ENCODE results near the gene MEIS1. TPM values are rescaled to one million over a fixed set of nuclear protein-coding genes. Genes with fewer than 3 reads are reported as not detected.
A peak's percentile ranks its signal among the peaks of the same experiment; 100 is the strongest.

Gene MEIS1
- total and polyA plus RNA-seq, 2 donors (not counting 1 experiment from before 2014, with no cell fraction given), result 0.03 TPM; not detected in 1

DNA sequence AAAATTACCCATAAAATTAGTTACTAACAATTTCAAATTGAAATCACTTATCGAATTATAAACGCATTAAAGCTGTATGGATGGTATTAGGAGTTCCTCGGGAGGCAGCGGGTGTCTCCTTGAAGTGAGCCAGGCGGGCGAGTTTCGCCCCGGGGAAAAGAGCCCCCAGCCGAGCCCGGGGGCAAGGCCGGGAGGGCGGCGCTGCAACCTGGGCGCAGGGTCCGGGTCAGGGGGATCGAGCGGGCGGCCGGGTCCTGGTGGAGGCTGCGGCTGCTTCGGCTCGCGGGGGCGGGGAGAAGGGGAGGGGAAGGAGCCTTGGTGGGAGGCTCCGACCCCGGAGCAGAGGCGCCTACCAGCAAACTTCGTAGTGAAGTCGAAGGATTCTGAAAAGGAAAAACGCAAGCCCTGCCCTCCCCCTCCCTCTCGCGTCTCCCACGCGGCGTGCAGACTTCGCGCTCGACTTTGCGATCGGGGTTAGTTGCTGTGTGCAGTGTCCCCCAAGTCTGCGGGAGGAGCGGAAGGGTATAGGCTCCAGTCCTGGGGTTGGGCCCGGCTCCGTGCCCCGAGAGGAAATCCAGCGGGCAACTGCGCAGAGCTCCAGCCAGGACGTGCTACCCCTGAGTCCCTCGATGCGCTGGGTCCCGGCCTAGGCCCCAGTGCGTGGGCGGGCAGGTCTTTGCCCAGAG is 140.8 kb downstream of the MEIS1 start:
- Histone ChIP-seq H3K27me3 (replicated peaks in 1 of 4; ENCODE audit: control extremely low read depth in 1 of 4, control insufficient read depth in 3 of 4, insufficient read depth in 4 of 4, low read length in 3 of 4) (peaks cover 0 to 64% (median 52%) of the 10 kb centered on the region in 4 experiments), H3K4me1 (ENCODE audit: control insufficient read depth in 2 of 2, insufficient read depth in 2 of 2, low read length in 2 of 2) (peaks cover 22 to 34% of the 10 kb centered on the region in 2 donors), H3K9me3 (ENCODE audit: control extremely low read depth in 1 of 3, control insufficient read depth in 2 of 3, insufficient read depth in 1 of 3, low read length in 2 of 3) (peaks cover 0 to 31% (median 0%) of the 10 kb centered on the region in 3 donors), H2AFZ (ENCODE audit: insufficient read depth, low read depth, low read length, poor library complexity, severe bottlenecking) (peak overlapping the region; percentile 50), H4K20me1 (ENCODE audit: control insufficient read depth, insufficient read depth, low read length, poor library complexity, severe bottlenecking) (no peaks in the 10 kb centered on the region), H3K4me2 (replicated peaks; ENCODE audit: low read depth, low read length, poor library complexity, severe bottlenecking) (peak overlapping the region; percentile 73), H3K4me3 (ENCODE audit: control extremely low read depth in 1 of 5, extremely low read depth in 1 of 5, insufficient read depth in 1 of 5, low read depth in 2 of 5, low read length in 4 of 5) (peak overlapping the region in 3 of 5 experiments; percentile 5 to 48 (median 13)), H3K9ac (ENCODE audit: low read length) (peak overlapping the region; percentile 23), H3K27ac (ENCODE audit: low read length in 2 of 2) (no peak overlapping the region), H3K36me3 (replicated peaks in 1 of 2; ENCODE audit: control extremely low read depth in 1 of 2, control insufficient read depth in 1 of 2, extremely low read depth in 1 of 2, insufficient read depth in 2 of 2, low read length in 1 of 2) (no peaks in the 10 kb centered on the region), H3K79me2 (ENCODE audit: control insufficient read depth, insufficient read depth, low read length) (no peaks in the 10 kb centered on the region)
- Mint-ChIP-seq H3K27me3 (peaks cover 59% of the 10 kb centered on the region), H3K9me3 (ENCODE audit: insufficient read depth) (no peaks in the 10 kb centered on the region), H3K4me1 (peaks cover 18% of the 10 kb centered on the region), H3K4me3 (peak overlapping the region; percentile 21), H3K27ac (no peak overlapping the region)
- intact Hi-C loops (cut with micrococcal nuclease), result no loop called here
- DNase-seq (peak; percentile 29), ATAC-seq (ENCODE audit: low read depth) (no peak)
- ChIA-PET POLR2A (interaction anchor here (0.6 kb wide), 1 partner anchor 37 kb away, joined by 4 read pairs; no protein-coding TSS in a partner anchor), CTCF (no interaction called here)
- WGBS (ENCODE audit: insufficient coverage), result 5% methylated on average over 47 of the region's 53 CpGs
- TF ChIP-seq EZH2 (IDR thresholded peaks at IDR 0.05; ENCODE audit: borderline replicate concordance, insufficient read depth, low read depth, low read length, poor library complexity, severe bottlenecking), result no peak
- TF ChIP-seq, protein P1, sequence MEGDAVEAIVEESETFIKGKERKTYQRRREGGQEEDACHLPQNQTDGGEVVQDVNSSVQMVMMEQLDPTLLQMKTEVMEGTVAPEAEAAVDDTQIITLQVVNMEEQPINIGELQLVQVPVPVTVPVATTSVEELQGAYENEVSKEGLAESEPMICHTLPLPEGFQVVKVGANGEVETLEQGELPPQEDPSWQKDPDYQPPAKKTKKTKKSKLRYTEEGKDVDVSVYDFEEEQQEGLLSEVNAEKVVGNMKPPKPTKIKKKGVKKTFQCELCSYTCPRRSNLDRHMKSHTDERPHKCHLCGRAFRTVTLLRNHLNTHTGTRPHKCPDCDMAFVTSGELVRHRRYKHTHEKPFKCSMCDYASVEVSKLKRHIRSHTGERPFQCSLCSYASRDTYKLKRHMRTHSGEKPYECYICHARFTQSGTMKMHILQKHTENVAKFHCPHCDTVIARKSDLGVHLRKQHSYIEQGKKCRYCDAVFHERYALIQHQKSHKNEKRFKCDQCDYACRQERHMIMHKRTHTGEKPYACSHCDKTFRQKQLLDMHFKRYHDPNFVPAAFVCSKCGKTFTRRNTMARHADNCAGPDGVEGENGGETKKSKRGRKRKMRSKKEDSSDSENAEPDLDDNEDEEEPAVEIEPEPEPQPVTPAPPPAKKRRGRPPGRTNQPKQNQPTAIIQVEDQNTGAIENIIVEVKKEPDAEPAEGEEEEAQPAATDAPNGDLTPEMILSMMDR (IDR thresholded peaks at IDR 0.05), result no peak

DNA sequence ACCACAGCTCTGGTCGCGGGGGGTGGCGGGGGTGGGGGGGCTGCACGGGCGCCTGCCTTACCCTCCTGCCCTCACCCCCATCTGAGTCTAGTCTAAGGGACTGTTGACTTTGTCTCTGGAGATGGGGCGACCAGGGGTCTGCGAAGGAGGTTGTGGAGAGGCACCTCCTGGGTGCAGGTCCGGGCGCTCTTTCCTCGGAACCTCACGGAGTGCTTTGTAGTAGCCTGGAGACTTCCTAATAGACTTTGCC is 141.3 kb downstream of the MEIS1 start:
- ATAC-seq (ENCODE audit: low read depth), result no peak
- no peak for DNase-seq
- H3K27me3 ChIP-seq (replicated peaks in 1 of 4; ENCODE audit: control extremely low read depth in 1 of 4, control insufficient read depth in 3 of 4, insufficient read depth in 4 of 4, low read length in 3 of 4), result peaks cover 0 to 69% (median 55%) of the 10 kb centered on the region in 4 experiments
- Mint-ChIP-seq H3K27me3 (peaks cover 60% of the 10 kb centered on the region), H3K9me3 (ENCODE audit: insufficient read depth) (no peaks in the 10 kb centered on the region), H3K27ac (no peak overlapping the region), H3K4me1 (peaks cover 21% of the 10 kb centered on the region), H3K4me3 (no peak overlapping the region)
- H3K4me3 ChIP-seq (ENCODE audit: control extremely low read depth in 1 of 5, extremely low read depth in 1 of 5, insufficient read depth in 1 of 5, low read depth in 2 of 5, low read length in 4 of 5), result peak overlapping the region in 1 of 5 experiments; percentile 48
- no peak overlapping the region for H3K27ac ChIP-seq (ENCODE audit: low read length in 2 of 2)
- H3K9me3 ChIP-seq (ENCODE audit: control extremely low read depth in 1 of 3, control insufficient read depth in 2 of 3, insufficient read depth in 1 of 3, low read length in 2 of 3), result peaks cover 0 to 35% (median 0%) of the 10 kb centered on the region in 3 donors
- WGBS (ENCODE audit: insufficient coverage), result 1% methylated on average over 7 of the region's 11 CpGs
- CTCF ChIA-PET, result no interaction called here
- POLR2A ChIA-PET, result interaction anchor here (0.6 kb wide), 1 partner anchor 37 kb away, joined by 4 read pairs; no protein-coding TSS in a partner anchor
- no peaks in the 10 kb centered on the region for H3K79me2 ChIP-seq (ENCODE audit: control insufficient read depth, insufficient read depth, low read length)
- no peak overlapping the region for H3K9ac ChIP-seq (ENCODE audit: low read length)
- H3K36me3 ChIP-seq (replicated peaks in 1 of 2; ENCODE audit: control extremely low read depth in 1 of 2, control insufficient read depth in 1 of 2, extremely low read depth in 1 of 2, insufficient read depth in 2 of 2, low read length in 1 of 2), result no peaks in the 10 kb centered on the region
- H4K20me1 ChIP-seq (ENCODE audit: control insufficient read depth, insufficient read depth, low read length, poor library complexity, severe bottlenecking), result no peaks in the 10 kb centered on the region
- intact Hi-C loops (cut with micrococcal nuclease), result no loop called here
- peaks cover 22 to 34% of the 10 kb centered on the region in 2 donors for H3K4me1 ChIP-seq (ENCODE audit: control insufficient read depth in 2 of 2, insufficient read depth in 2 of 2, low read length in 2 of 2)
- TF ChIP-seq, protein P1 (IDR thresholded peaks at IDR 0.05), result no peak
- no peak for TF ChIP-seq EZH2 (IDR thresholded peaks at IDR 0.05; ENCODE audit: borderline replicate concordance, insufficient read depth, low read depth, low read length, poor library complexity, severe bottlenecking)
- no peak overlapping the region for H2AFZ ChIP-seq (ENCODE audit: insufficient read depth, low read depth, low read length, poor library complexity, severe bottlenecking)
- peak overlapping the region; percentile 73 for H3K4me2 ChIP-seq (replicated peaks; ENCODE audit: low read depth, low read length, poor library complexity, severe bottlenecking)

Measured in B cell (primary cell).